NT2/D1 (cell line): ENCODE data around the gene TMPRSS4.

Source experiments
- SUZ12 ChIP-seq: IDR thresholded peaks from 2 replicates; pipeline ENCODE4 v1.6.1; 2011; ENCODE audit not compliant: insufficient read length, insufficient read depth; ENCODE audit errors: extremely low read depth
- YY1 ChIP-seq: IDR thresholded peaks from 2 replicates; pipeline ENCODE4 v1.6.1; 2011; ENCODE audit not compliant: insufficient read length, insufficient read depth
- ZNF274 ChIP-seq: IDR thresholded peaks from 2 replicates; pipeline ENCODE4 v1.6.1; 2011; ENCODE audit warnings: mild to moderate bottlenecking, low read depth, low read length

DNA sequence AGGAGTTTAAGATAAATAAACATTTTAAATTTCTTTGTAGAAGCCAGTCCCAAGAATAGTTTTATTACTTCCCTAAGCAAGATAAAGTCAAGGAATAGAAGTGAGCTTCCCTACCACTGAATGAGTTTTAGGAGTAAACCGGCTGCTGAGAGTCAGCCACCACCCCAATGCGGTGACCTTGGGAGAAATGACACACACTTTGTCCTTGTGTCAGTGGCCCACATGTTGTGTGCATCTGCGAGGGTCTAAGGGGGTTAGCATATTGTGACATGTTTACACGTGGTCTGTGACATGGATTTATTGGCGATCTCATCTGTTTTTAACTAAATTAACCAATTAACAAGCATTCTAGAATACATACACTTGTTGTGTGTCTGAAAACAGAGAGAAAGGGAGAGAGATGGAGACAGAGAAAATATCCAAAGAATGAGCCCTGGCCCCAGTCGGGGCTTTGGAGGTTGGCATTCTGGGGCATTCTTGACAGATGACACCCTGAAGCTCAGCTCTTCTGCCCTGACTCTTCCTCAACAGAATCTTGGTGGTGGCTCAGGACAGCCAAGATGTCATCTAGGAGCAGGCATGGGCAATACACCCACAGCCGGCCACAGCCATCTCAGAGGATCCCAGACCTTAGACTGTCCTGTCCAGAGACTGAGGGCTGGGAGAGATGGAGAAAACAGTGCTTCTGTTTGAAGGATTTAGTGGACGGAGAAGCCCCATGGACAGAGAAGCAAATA is 29.7 kb upstream of the TMPRSS4 start:
- TF ChIP-seq YY1, result no peak
- no peak for TF ChIP-seq ZNF274
- TF ChIP-seq SUZ12, result no peak
